HG03565 (cell line): ENCODE data around the gene SMTNL1.

ENCODE experiments used
- ATAC-seq: cut with Tn5 transposase; IDR thresholded peaks from one replicate; pipeline ENCODE4 v1.9.1; 2021; ENCODE audit warnings: mild to moderate bottlenecking, moderate library complexity; ENCODE audit not compliant: unreplicated experiment

SMTNL1 gene

GRCh38 chr11:57536947-57537619, at the start of gene SMTNL1:
Gene SMTNL1 (plus strand): TSS chr11:57537595. CDS start chr11:57542643, 5,048 bp downstream.
- ATAC-seq: no peak

- ATAC-seq: no peak
Measured at GRCh38 chr11:57487920-57488659, 49.3 kb upstream of the SMTNL1 start.

GRCh38 chr11:57490456-57491248, 46.7 kb upstream of the SMTNL1 start:
- no peak for ATAC-seq

- ATAC-seq: no peak
Measured at GRCh38 chr11:57491371-57492061, 45.9 kb upstream of the SMTNL1 start.

GRCh38 chr11:57493507-57494503, 43.6 kb upstream of the SMTNL1 start:
- peak; percentile 84 for ATAC-seq

- no peak for ATAC-seq
Measured at GRCh38 chr11:57496109-57496820, 41.1 kb upstream of the SMTNL1 start.

- ATAC-seq: no peak
Measured at GRCh38 chr11:57497303-57498247, 39.8 kb upstream of the SMTNL1 start.

GRCh38 chr11:57498540-57498939, 38.9 kb upstream of the SMTNL1 start:
- ATAC-seq: no peak

GRCh38 chr11:57499413-57499982, 37.9 kb upstream of the SMTNL1 start:
- ATAC-seq: peak; percentile 95

GRCh38 chr11:57499983-57500461, 37.4 kb upstream of the SMTNL1 start:
- ATAC-seq: no peak

- ATAC-seq: no peak
Measured at GRCh38 chr11:57500515-57500914, 36.9 kb upstream of the SMTNL1 start.

- ATAC-seq: no peak
Measured at GRCh38 chr11:57500926-57501325, 36.5 kb upstream of the SMTNL1 start.

- no peak for ATAC-seq
Measured at GRCh38 chr11:57501953-57502352, 35.4 kb upstream of the SMTNL1 start.

- ATAC-seq: no peak
Measured at GRCh38 chr11:57502376-57502775, 35.0 kb upstream of the SMTNL1 start.

GRCh38 chr11:57502870-57503269, 34.5 kb upstream of the SMTNL1 start:
- no peak for ATAC-seq

GRCh38 chr11:57504511-57504910, 32.9 kb upstream of the SMTNL1 start:
- no peak for ATAC-seq

GRCh38 chr11:57506522-57506921, 30.9 kb upstream of the SMTNL1 start:
- ATAC-seq: no peak
